GM18517 (cell line): ENCODE results near the gene CCDC9B.

Experiments
- ATAC-seq: cut with Tn5 transposase; IDR thresholded peaks from one replicate; pipeline ENCODE4 v1.9.1; 2021; ENCODE audit warnings: mild to moderate bottlenecking, moderate library complexity; ENCODE audit not compliant: unreplicated experiment

Gene CCDC9B

DNA sequence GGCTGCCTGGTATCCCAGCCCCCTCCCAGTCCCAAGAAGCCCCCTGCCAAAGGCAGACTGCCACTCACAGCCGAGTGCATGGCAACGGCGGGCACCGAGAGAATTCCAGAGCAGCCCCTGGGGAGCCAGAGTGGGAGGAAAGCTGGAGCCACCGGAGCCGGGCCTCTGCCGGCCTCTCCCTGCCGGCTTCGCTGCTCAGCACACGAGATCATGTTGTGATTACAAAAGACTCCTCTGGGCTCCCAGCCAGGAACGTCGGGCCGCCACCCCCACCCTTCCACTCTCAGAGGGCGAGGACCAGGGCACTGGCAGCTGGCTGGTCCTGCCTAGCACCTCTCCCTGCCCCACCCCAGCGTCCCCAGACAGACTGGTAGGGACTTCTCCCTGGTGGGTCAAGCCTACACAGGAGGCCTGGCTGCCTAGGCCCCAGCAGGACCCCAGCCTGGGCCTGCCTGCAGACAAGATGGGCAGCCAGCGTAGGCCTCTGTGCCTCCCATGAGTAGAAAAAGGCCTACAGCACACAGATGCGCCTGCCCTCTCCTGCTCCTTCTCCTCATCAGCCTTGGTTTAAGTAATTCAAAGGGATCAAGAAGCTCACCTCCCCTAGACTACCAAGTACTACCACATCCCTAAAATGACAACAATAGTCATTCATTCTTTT, at the start of gene CCDC9B:
Gene CCDC9B, minus strand, starts transcription at position 200 of the 661 bp plus-strand sequence. Its CDS starts 120 bp downstream, at position 80.
- no peak for ATAC-seq

DNA sequence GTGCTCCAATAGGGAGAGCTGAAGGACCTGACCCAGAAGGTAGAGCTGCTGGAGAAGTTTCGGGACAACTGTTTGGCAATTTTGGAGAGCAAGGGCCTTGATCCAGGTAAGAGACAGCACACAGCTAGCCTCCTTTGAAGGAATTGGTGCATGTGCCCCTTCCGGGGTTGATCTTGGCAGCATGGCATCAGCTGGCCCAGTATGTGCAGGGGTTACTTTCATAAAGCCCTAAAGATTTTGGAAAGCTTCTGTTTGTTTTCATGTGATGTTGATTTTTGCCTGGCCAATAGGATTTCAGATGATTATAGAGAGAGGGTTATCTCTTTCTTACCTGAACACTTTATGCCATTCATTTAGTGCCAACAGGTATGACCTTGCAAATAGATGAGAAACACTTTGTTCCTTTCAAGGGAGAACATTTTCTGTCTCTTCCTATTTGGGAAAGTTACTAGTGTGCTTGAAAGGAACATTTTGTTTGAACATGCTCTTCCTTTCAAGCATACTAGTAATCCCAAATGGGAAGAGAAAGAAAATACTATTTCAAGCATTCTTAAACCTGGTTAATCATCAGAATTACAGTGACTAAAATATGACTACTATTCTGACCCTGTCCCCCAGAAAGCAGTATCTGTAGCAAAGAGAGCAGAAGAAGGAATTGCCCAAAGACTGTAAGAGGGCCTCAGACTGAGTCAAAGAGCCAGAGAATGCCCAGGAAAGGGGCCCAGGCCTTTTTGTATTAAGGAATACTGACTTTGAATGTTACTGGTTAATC, 49.3 kb upstream of the CCDC9B start:
- ATAC-seq: no peak

DNA sequence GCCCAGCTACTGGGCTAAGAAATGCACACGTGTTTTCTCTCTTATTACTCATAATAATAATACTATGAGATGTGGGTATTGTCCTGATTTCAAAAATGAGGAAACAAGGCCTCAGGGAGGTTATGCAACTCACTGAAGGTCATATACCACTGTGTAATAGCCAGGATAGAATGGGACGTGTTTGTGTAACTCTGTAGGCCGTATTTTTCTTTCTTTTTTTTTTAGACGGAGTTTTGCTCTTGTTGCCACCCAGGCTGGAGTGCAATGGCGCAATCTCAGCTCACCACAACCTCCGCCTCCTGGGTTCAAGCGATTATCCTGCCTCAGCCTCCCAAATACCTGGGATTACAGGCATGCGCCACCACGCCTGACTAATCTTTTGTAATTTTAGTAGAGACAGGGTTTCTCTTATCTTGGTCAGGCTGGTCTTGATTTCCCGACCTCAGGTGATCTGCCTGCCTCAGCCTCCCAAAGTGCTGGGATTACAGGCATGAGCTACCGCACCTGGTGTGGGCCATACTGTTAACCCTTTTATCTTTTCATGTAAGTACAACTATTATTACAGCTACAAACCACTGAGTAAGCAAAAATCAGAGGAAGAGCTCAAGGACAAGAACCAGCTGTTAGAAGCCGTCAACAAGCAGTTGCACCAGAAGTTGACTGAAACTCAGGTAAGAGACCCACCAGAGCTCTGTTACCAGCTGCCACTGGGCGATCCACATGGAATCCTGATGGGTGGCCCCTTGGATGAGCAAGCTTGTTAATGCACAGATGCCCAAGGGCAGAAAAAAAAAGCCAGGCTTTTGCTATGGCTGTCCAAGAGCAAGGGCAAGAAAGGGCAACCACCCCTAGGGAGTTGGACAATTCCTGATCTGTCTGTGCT, 48.4 kb upstream of the CCDC9B start:
- ATAC-seq: no peak

DNA sequence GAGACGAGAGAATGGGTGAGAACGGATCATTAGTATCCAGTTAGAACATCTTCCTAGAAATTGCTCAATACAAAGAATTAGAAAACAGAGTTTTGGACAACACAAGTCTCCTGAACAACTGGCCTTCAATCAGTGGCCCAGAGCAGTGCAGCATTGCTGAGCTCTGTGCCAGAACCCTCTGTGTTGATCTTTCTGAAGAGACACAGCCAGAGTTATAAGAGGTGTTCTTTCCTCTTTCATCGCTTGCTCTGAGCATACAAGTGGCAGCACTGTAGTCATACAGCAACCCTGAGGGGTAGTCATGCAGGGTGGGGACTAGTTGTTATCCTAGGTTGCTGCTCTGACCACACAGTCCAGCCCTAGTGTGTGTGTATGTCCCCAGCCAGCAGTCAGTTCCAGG, 45.7 kb upstream of the CCDC9B start:
- ATAC-seq: no peak

DNA sequence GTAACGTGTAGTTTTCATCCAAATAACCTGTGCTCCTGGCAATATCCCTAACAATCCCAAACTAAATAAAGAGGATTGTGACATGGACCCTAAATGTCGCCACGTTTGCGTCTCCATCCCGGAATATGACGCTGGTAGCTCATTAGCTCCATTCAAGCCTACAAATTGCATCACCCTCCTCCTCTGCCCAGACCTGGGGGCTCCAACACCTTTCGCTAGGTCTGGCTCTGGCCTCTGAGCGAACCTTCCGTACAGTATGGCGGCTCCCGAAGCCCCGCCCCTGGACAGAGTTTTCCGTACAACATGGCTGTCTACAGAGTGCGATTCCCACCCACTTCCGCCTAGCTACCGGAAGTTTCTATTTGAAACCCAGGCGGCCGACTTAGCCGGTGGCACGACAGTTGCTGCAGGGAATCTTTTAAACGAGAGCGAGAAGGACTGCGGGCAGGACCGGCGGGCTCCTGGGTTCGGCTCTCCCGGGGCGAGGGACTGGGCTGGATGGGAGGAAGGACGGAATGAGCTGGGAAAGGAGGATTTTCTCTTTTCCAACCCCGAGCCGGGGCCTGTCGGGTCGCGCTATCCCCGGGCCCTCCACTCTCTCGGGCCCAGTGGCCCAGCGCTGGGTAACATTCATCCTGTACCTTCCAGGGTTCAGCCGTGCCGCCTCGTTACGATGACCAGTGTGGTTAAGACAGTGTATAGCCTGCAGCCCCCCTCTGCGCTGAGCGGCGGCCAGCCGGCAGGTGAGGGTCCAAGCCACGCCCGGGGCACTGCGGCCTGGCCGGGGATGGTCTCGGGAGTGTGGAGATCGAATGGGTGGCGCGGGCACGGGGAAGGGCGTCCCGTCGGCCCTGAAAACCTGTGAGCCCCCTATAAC, 42.1 kb upstream of the CCDC9B start, which contains the start of gene KNSTRN:
Gene KNSTRN, plus strand, starts transcription at position 142 of the 877 bp plus-strand sequence. Its CDS starts 115 bp downstream, at position 257.
- ATAC-seq: peak; percentile 91

DNA sequence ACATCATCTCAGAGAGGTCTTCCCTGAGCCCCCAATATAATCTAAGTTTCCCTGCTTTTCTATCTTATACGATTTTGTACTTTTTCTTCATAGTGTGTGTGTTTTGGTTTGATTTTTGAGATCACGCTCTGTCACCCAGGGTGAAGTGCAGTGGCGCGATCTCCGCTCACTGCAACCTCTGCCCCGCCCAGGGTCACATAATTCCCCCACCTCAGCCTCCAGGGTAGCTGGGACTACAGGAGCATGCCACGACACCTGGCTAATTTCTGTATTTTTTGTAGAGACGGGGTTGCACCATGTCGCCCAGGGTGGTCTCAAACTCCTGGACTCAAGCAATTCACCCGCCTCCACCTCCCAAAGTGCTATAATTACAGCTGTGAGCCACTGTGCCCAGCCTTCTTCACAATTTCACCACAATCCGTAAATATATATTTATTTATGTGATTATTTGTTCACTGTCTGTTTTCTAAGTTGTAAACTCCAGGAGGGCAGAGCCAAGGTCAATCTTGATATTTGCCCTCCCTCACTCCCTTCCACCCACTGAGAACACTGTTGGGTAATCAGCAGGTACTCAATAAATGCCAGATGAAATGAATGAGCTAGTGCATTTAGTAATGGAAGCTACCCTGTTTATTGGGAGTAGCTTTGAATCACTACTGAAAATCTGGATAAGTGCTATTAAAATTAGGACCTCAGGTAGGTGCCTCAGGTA, 41.2 kb upstream of the CCDC9B start:
- ATAC-seq: no peak

DNA sequence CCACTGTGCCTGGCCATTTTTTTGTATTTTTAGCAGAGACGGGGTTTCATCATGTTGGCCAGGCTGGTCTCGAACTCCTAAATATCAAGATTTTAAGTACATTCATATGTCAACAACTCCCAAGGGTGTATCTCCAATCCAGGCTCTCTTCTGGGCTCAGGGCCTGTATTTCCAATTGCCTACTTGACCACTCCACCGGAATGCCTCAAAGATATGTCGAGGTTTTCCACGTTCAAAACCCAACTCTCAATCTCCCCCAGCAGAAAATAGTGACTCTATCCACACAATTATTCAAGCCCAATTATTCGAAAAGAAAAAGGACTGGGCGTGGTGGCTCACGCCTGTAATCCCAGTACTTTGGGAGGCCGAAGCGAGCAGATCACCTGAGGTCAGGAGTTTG, 39.9 kb upstream of the CCDC9B start:
- no peak for ATAC-seq

DNA sequence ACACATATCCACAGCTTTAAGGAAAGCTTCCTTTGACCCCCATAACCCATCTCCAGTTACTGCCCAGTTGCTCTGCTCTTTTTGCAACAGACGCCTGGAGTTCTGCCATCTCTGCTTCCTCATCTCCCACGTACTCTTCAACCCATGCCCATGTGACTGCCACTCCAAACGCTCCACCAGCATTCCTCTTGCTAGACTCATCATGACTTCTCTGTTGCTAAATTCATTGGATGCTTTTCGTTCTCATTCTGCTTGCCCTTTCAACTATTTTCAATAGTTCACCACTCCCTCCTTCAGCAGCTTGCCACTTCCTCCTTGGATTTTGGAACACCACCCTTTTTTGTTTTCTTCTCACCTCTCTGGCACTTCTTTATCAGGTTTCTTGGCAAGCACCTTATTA, 39.1 kb upstream of the CCDC9B start:
- no peak for ATAC-seq

DNA sequence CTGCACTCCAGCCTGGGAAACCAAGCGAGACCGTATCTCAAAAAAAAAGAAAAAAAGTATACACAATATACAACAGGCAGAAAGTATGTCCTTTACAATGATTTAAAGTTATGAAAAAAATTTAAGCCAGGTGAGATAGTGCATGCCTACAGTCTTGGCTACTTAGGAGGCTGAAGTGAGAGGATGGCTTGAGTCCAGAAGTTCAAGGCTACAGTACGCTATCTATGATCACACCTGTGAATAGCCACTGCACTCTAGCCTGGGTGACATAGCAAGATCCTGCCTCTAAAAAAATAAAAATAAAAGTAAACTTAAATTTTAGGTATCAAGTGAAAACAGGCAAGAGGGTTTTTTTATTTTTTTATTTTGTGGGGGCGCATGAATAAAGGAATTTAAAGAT, 38.6 kb upstream of the CCDC9B start:
- ATAC-seq: no peak

DNA sequence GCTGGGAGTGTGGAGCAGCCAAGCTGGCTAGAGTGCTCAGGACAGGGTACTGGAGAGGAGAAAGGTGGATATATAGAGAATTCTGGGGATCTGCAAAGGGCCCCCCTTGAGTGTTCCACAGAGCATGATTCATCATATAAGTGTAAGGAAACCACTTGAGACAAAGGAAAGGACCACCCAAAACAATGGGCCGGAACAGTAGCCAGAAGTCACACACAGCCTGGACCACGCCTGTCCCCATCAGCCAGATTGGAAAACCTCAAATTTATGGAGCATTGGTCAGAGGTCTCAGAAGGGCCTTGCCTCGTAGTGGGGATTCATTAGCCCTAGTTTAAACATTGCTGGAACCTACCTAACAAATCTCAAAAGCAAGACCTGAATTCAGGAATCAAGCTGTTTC, 36.9 kb upstream of the CCDC9B start:
- no peak for ATAC-seq

DNA sequence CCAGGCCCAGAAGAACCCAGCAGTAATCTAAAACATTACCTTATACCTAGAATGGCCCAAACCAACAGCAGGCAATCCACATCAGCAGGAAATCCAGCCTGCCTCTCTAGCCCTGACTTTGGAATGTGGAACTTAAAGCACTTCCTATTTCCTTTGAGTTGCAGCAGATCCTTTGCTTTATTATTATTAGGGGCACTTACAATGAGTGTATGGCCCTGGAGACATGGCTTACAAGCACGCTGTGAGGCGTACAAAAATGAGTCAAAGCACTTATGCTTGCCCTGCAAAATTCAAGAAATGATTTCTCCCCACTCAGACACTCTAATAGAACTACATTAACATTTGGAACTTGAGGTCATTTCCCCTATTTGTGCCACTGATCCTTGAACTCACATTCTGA, 32.2 kb upstream of the CCDC9B start:
- ATAC-seq: no peak

DNA sequence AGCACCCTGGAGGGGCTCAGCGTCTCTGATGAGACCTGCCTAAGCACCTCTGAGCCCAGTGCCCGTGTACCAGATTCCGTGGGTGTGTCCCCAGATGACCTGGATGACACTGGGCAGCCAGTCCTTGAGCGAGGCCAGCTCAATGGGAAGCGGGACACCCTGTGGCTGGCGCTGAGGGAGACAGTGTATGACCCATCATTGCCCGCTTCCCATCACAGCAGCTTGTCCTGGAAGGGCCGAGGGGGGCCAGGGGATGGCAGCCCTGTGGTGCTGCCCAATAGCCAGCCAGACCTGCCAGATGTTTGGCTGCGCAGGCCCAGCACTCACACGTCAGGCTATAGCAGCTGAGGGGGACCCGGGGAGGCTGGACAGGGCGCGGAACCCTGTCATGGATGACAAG, 29.2 kb upstream of the CCDC9B start:
- no peak for ATAC-seq

DNA sequence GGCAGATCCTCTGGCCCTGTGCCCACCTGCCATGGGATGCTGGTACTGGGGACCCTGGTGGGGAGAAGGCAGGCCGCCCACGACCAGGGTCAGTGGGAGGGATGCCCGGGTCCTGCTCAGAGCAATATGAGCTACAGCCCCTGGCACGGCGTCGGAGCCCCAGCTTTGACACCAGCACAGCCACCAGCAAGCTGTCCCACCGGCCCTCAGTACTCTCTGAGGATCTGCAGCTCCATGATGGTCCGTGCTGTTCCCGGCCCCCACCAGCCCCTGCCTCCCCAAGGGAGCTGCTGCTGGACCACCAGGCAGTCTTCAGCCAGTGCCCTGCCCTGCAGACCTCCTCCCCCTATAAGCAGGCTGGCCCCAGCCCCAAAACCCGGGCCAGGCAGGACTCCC, 28.7 kb upstream of the CCDC9B start:
- ATAC-seq: no peak

DNA sequence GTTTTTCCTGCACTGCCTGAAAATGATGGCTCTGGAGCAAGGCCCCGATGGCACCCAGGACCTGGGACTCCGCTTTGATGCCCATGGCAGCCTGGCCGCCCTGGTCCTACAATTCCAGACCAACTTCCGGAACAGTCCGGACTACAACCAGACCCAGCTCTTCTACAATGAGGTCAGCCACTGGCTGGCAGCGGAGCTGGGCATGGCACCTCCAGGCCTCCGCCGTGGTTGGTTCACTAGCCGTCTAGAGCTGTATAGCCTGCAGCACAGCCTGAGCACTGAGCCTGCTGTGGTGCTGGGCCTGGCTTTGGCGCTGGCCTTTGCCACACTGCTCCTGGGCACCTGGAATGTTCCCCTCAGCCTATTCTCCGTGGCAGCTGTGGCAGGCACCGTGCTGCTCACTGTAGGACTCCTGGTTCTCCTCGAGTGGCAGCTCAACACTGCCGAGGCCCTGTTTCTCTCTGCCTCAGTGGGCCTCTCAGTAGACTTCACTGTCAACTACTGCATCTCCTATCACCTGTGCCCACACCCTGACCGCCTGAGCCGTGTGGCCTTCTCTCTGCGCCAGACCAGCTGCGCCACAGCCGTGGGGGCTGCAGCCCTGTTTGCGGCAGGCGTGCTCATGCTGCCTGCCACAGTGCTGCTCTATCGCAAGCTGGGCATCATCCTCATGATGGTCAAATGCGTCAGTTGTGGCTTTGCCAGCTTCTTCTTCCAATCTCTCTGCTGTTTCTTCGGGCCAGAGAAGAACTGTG, 28.2 kb upstream of the CCDC9B start:
- ATAC-seq: no peak

DNA sequence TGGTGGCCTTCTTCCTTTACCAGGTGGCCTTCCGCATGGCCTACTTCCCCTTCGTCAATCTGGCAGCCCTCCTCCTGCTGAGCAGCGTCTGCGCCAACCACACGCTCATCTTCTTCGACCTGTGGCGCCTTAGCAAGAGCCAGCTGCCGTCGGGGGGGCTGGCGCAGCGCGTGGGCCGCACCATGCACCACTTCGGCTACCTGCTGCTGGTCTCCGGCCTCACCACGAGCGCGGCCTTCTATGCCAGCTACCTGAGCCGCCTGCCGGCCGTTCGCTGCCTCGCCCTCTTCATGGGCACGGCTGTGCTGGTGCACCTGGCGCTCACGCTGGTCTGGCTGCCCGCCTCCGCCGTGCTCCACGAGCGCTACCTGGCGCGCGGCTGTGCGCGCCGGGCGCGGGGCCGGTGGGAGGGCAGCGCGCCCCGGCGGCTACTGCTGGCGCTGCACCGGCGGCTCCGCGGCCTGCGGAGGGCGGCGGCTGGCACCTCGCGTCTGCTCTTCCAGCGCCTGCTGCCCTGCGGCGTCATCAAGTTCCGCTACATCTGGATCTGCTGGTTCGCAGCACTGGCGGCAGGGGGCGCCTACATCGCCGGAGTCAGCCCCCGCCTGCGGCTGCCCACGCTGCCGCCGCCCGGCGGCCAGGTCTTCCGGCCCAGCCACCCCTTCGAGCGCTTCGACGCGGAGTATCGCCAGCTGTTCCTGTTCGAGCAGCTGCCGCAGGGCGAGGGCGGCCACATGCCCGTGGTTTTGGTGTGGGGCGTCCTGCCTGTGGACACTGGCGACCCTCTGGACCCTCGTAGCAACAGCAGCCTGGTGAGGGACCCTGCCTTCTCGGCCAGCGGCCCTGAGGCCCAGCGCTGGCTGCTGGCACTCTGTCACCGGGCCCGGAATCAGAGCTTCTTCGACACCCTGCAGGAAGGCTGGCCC, 27.2 kb upstream of the CCDC9B start:
- ATAC-seq: peak; percentile 85

DNA sequence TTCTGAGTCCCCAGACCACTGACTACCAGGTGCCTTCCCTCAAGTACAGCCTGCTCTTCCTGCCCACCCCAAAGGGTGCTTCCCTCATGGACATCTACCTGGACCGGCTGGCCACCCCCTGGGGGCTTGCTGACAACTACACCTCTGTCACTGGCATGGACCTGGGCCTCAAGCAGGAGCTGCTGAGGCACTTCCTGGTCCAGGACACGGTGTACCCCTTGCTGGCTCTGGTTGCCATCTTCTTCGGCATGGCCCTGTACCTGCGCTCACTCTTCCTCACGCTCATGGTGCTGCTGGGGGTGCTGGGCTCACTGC, 26.6 kb upstream of the CCDC9B start:
- ATAC-seq: no peak

DNA sequence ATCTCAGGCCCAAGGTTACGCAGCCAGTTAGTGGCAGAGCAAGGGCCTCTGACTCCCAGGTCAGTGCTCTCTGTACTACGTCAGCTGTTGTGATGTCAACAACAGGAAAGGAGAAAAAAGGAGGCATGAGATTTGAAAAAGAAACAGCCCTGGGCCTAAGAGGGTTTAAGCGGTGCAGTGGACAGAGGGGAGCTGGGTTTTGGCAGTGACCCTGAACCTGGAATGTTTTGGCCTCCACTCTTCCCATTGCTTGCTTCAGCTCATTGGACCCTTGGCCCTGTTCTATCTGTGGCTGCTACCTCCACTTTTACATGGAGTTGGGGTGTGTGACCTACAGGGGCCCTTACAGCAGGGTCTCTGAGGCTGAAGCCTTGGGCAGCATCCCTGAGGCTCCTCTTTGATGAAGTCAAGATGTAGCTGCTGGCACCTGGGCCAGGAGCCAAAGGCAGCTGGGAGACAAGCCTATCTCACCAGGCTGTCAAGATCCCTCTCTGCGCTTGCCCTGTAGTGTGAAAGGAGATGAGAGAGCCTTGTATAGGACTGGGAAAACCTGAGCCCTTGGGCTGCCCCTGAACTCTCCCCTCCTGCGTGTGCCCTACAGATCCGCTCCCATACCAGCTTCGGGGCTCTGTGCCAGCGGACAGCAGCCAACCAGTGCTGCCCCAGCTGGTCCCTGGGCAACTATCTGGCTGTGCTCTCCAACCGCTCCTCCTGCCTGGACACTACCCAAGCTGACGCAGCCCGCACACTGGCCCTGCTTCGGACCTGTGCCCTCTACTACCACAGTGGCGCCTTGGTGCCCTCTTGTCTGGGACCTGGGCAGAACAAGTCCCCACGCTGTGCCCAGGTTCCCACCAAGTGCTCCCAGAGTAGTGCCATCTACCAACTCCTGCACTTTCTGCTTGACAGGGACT, 26.0 kb upstream of the CCDC9B start:
- no peak for ATAC-seq
